HepG2 (cell line): ENCODE measurements around the gene IMP3. TPM values are rescaled to one million over a fixed set of nuclear protein-coding genes. Genes with fewer than 3 reads are reported as not detected.

Experiments
- KLF12 ChIP-seq: sonication (generic); formaldehyde crosslinking; IDR thresholded peaks from 2 replicates; pipeline ENCODE4 v1.4.0; 2020; ENCODE audit warnings: missing genetic modification reagents, borderline replicate concordance
- KLF13 ChIP-seq: sonication (generic); formaldehyde crosslinking; IDR thresholded peaks from 2 replicates; pipeline ENCODE4 v1.4.0; 2020; ENCODE audit warnings: mild to moderate bottlenecking, missing genetic modification reagents
- KLF15 ChIP-seq: sonication (generic); formaldehyde crosslinking; IDR thresholded peaks from 2 replicates; pipeline ENCODE4 v1.8.1; 2023; ENCODE audit warnings: borderline replicate concordance, mild to moderate bottlenecking, inconsistent platforms, missing genetic modification reagents, mixed read lengths
- MATR3 ChIP-seq: sonication (generic); formaldehyde crosslinking; IDR thresholded peaks from 2 replicates; pipeline ENCODE4 v1.4.0; 2020; ENCODE audit warnings: missing genetic modification reagents
- POLR2AphosphoS2 ChIP-seq: IDR thresholded peaks from 2 replicates; pipeline ENCODE4 v1.6.1; 2011; ENCODE audit warnings: low read depth, low read length, improper control_type of control experiment
- RERE ChIP-seq: IDR thresholded peaks from 2 replicates; pipeline ENCODE4 v1.6.1; 2016; ENCODE audit warnings: low read depth, missing genetic modification reagents, missing compliant biosample characterization
- SP5 ChIP-seq: IDR thresholded peaks from 2 replicates; pipeline ENCODE4 v1.6.1; 2016; ENCODE audit warnings: low read depth, borderline replicate concordance
- ZBTB38 ChIP-seq: sonication (generic); formaldehyde crosslinking; IDR thresholded peaks from 2 replicates; pipeline ENCODE4 v1.5.1; 2020; ENCODE audit warnings: mild to moderate bottlenecking, missing genetic modification reagents
- ZEB1 ChIP-seq: IDR thresholded peaks from 2 replicates; pipeline ENCODE4 v1.6.1; 2012; ENCODE audit warnings: mild to moderate bottlenecking, low read depth, inconsistent platforms; ENCODE audit not compliant: insufficient replicate concordance
- ZNF143 ChIP-seq: sonication (generic); formaldehyde crosslinking; IDR thresholded peaks from 2 replicates; pipeline ENCODE4 v1.4.0; 2020; ENCODE audit warnings: missing genetic modification reagents
- ZNF543 ChIP-seq: sonication (generic); formaldehyde crosslinking; IDR thresholded peaks from 2 replicates; pipeline ENCODE4 v1.4.0; 2020; ENCODE audit warnings: mild to moderate bottlenecking, missing genetic modification reagents
- ZNF550 ChIP-seq: sonication (generic); formaldehyde crosslinking; IDR thresholded peaks from 2 replicates; pipeline ENCODE4 v1.4.0; 2020; ENCODE audit warnings: mild to moderate bottlenecking, missing genetic modification reagents, borderline replicate concordance
- ZNF616 ChIP-seq: sonication (generic); formaldehyde crosslinking; IDR thresholded peaks from 2 replicates; pipeline ENCODE4 v1.5.0; 2020; ENCODE audit warnings: low read depth, mild to moderate bottlenecking, missing genetic modification reagents
- ZNF687 ChIP-seq: sonication (generic); formaldehyde crosslinking; IDR thresholded peaks from 2 replicates; pipeline ENCODE4 v1.5.1; 2020; ENCODE audit warnings: mild to moderate bottlenecking, missing genetic modification reagents, moderate library complexity
- ZNF790 ChIP-seq: sonication (generic); formaldehyde crosslinking; IDR thresholded peaks from 2 replicates; pipeline ENCODE4 v1.8.0; 2022; ENCODE audit warnings: missing genetic modification reagents, mild to moderate bottlenecking, borderline replicate concordance
- polyA plus RNA-seq, 8 experiments: library from polyadenylated mRNA; depleted of rRNA in 3 of 8; stranded (reverse) in 7 of 8; unstranded in 1 of 8; fragments of >200 nt; fragmentation: Illumina TruSeq in 4 of 8; extraction: Trizol in 4 of 8; gene quantifications; 2 replicates each; pipeline versions ENCODE4 v1.2.1 to v1.2.3, GENCODE V29; 2011 to 2016; ENCODE audit warnings: low read depth in 4 of 8, missing spikeins in 1 of 8, mixed read lengths in 1 of 8; ENCODE audit not compliant: insufficient read depth in 1 of 8
- total RNA-seq, 5 experiments: library from RNA; depleted of rRNA; stranded (reverse); fragments of >200 nt; fragmentation: Illumina TruSeq; extraction: Trizol; gene quantifications; 2 replicates each; pipeline ENCODE4 v1.2.3, GENCODE V29; 2016; ENCODE audit warnings: low read depth in 1 of 5
- TF ChIP-seq, protein P1 (sequence below): sonication (generic); formaldehyde crosslinking; IDR thresholded peaks from 2 replicates; pipeline ENCODE4 v1.5.0; 2020; ENCODE audit warnings: missing genetic modification reagents

Gene IMP3
- total and polyA plus RNA-seq, 2 of the 13 experiments (the other 11 are each of a cell fraction or from before 2014, with no cell fraction given): 38.3 to 143 TPM

DNA sequence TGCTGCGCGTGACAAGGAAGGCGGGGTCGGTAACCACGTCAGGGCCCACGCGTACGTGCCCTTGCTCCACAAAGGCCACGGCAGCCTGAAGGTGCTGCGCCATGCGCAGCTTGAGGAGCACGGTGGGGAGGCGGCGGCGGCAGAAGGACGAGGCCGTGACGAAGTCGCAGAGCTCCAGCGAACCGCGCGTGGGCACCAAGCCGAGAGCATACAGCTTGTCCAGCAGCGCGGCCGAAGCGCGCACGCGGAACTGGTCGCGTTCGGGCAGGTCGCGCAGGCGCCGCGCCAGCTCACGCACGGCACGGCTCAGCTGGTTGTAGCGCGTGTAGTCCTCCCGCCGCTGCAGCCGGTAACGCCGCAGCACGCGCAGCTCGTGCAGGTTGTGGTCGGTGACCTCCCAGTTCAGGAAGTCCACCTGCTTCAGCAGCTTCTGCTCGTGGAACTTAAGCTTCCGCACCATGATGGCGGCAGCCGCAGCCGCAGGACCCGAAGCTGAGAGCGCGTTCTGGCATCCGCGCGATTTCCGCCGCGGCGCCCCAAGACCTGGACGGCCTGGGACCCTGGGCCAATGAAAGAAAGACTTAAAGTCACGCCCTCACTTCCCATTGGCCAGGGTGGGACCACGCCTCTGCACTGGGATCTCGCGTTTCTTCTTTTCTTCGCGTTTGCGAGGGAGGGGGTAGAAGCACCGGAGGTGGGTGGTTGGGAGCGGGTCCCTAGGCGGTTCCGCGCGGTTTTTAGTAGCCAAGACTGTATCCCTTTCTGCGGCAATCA, at the start of gene IMP3 (continued):
- TF ChIP-seq, protein P1, sequence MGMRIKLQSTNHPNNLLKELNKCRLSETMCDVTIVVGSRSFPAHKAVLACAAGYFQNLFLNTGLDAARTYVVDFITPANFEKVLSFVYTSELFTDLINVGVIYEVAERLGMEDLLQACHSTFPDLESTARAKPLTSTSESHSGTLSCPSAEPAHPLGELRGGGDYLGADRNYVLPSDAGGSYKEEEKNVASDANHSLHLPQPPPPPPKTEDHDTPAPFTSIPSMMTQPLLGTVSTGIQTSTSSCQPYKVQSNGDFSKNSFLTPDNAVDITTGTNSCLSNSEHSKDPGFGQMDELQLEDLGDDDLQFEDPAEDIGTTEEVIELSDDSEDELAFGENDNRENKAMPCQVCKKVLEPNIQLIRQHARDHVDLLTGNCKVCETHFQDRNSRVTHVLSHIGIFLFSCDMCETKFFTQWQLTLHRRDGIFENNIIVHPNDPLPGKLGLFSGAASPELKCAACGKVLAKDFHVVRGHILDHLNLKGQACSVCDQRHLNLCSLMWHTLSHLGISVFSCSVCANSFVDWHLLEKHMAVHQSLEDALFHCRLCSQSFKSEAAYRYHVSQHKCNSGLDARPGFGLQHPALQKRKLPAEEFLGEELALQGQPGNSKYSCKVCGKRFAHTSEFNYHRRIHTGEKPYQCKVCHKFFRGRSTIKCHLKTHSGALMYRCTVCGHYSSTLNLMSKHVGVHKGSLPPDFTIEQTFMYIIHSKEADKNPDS: no peak; the same call in 1 of the 2 replicates
- TF ChIP-seq RERE (CRISPR knock-in tag) (0 out of 2 replicates have a peak, but pooled peaks have one; percentile 3), ZNF143 (CRISPR knock-in tag) (peak; percentile 59), ZBTB38 (peak; percentile 73), POLR2AphosphoS2 (no peak), ZNF616 (CRISPR knock-in tag) (peak; percentile 91), ZNF543 (CRISPR knock-in tag) (peak; percentile 81; the same call in 1 of the 2 replicates), KLF12 (CRISPR knock-in tag) (peak; percentile 84; the same call in 1 of the 2 replicates), ZNF687 (peak; percentile 98), ZNF550 (CRISPR knock-in tag) (no peak), KLF15 (CRISPR knock-in tag) (peak; percentile 96), KLF13 (CRISPR knock-in tag) (no peak), MATR3 (CRISPR knock-in tag) (0 out of 2 replicates have a peak, but pooled peaks have one; percentile 35), SP5 (CRISPR knock-in tag) (no peak; the same call in 1 of the 2 replicates), ZEB1 (no peak), ZNF790 (CRISPR knock-in tag) (peak; percentile 84; the same call in 1 of the 2 replicates)
